Subcutaneous abdominal adipose tissue (tissue), 5 donors: ENCODE results near the gene ARMH3.

Experiments used
- H3K27ac ChIP-seq: one replicate; pipeline ENCODE4 v1.7.0; 2013; ENCODE audit warnings: low read depth, mild to moderate bottlenecking, inconsistent platforms, low read length, moderate library complexity
- H3K27me3 ChIP-seq, 5 donors: one replicate each; pipeline ENCODE4 v1.7.0; 2013; ENCODE audit warnings: low read length in 5 of 5, inconsistent platforms in 1 of 5; ENCODE audit not compliant: control insufficient read depth in 5 of 5, insufficient read depth in 4 of 5
- H3K36me3 ChIP-seq, 5 donors: one replicate each; pipeline ENCODE4 v1.7.0; 2013; ENCODE audit warnings: low read length in 5 of 5; ENCODE audit not compliant: control insufficient read depth in 5 of 5, insufficient read depth in 5 of 5
- H3K4me1 ChIP-seq, 5 donors: one replicate each; pipeline ENCODE4 v1.7.0; 2013; ENCODE audit warnings: low read length in 5 of 5, mild to moderate bottlenecking in 3 of 5, moderate library complexity in 1 of 5; ENCODE audit not compliant: control insufficient read depth in 5 of 5, insufficient read depth in 5 of 5
- H3K4me3 ChIP-seq, 5 donors: one replicate each; pipeline ENCODE4 v1.7.0; 2013; ENCODE audit warnings: low read length in 5 of 5, low read depth in 1 of 5
- H3K9ac ChIP-seq, 5 donors: one replicate each; pipeline ENCODE4 v1.7.0; 2013; ENCODE audit warnings: low read length in 5 of 5, mild to moderate bottlenecking in 4 of 5, moderate library complexity in 3 of 5
- H3K9me3 ChIP-seq, 5 donors: one replicate each; pipeline ENCODE4 v1.7.0; 2013; ENCODE audit warnings: low read length in 5 of 5; ENCODE audit not compliant: control insufficient read depth in 5 of 5
- donor health status: healthy.
- donor health status: healthy.
- donor health status: healthy.
- donor health status: healthy.
- donor health status: healthy.

Gene ARMH3

GRCh38 chr10:101851411-101852116 lies 204.4 kb downstream of the ARMH3 start:
- no peaks in the 10 kb centered on the region for H3K9me3 ChIP-seq
- no peak overlapping the region for H3K9ac ChIP-seq
- peak overlapping the region in 3 of 5 donors; percentile 29 to 49 (median 30) for H3K4me3 ChIP-seq
- H3K36me3 ChIP-seq = peaks cover 0 to 12% (median 4%) of the 10 kb centered on the region in 5 donors
- H3K27me3 ChIP-seq = no peaks in the 10 kb centered on the region
- peak overlapping the region; percentile 25 for H3K27ac ChIP-seq
- H3K4me1 ChIP-seq = peaks cover 8 to 89% (median 65%) of the 10 kb centered on the region in 5 donors

DNA sequence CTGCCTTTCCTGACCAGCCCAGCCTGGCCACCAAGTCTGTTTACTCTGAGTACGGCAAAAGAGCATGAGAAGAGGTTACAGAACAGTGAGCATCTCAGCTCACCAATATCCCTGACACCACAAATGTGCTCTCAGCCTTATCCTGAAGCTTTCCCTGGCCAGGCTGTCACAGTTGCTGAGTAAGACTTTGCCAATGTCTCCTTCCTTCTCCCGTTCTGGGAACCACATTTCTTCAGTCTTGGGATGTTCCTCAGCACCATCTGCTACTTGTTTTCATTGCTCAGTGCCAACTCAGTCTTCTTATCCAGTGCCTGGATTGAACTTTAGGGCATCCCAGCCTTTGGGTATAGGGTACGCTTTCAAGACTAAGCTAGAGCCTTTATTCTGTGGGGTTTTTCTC lies 205.2 kb downstream of the ARMH3 start:
- peaks cover 8 to 85% (median 68%) of the 10 kb centered on the region in 5 donors for H3K4me1 ChIP-seq
- no peaks in the 10 kb centered on the region for H3K27me3 ChIP-seq
- no peak overlapping the region for H3K27ac ChIP-seq
- H3K36me3 ChIP-seq = peaks cover 0 to 13% (median 6%) of the 10 kb centered on the region in 5 donors
- no peaks in the 10 kb centered on the region for H3K9me3 ChIP-seq
- H3K9ac ChIP-seq = no peak overlapping the region
- H3K4me3 ChIP-seq = no peak overlapping the region

- Histone ChIP-seq H3K27me3 (no peaks in the 10 kb centered on the region), H3K27ac (peak overlapping the region; percentile 42), H3K9me3 (no peaks in the 10 kb centered on the region), H3K9ac (peak overlapping the region in 3 of 5 donors; percentile 0 to 44 (median 16)), H3K4me1 (peaks cover 8 to 98% (median 85%) of the 10 kb centered on the region in 5 donors), H3K36me3 (peaks cover 0 to 15% (median 9%) of the 10 kb centered on the region in 5 donors), H3K4me3 (peak overlapping the region in 3 of 5 donors; percentile 6 to 39 (median 30))
These were observed 207.1 kb downstream of the ARMH3 start for GRCh38 chr10:101848894-101849351.

DNA sequence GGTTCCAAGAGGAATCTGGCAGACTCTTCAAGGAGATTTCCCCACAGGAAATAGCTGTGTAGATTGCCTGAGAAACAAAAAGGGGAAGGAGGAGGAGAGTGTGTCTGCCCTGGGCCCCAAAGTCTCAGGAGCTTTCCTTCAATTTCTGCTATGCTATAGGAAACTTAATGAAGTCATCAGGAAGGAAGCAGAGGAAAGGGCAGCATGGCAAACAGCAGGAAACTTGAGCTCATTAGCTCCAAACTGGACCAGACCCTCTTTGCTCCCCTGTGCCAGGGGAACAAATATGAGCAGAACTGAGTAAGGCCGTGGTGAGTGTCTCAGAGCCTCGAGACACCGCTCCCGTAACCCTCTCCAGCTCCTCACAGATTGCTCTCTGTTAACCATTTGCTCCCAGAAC lies 207.6 kb downstream of the ARMH3 start:
- Histone ChIP-seq H3K27ac (peak overlapping the region; percentile 42), H3K4me3 (peak overlapping the region in 3 of 5 donors; percentile 6 to 39 (median 30)), H3K9me3 (no peaks in the 10 kb centered on the region), H3K4me1 (peaks cover 8 to 94% (median 83%) of the 10 kb centered on the region in 5 donors), H3K36me3 (peaks cover 0 to 15% (median 9%) of the 10 kb centered on the region in 5 donors), H3K27me3 (no peaks in the 10 kb centered on the region), H3K9ac (peak overlapping the region in 3 of 5 donors; percentile 0 to 44 (median 16))

GRCh38 chr10:101845893-101846292 lies 210.1 kb downstream of the ARMH3 start:
- Histone ChIP-seq H3K4me3 (no peak overlapping the region), H3K9me3 (no peaks in the 10 kb centered on the region), H3K36me3 (peaks cover 0 to 14% (median 9%) of the 10 kb centered on the region in 5 donors), H3K27ac (no peak overlapping the region), H3K9ac (peak overlapping the region in 1 of 5 donors; percentile 15), H3K4me1 (peaks cover 8 to 84% (median 78%) of the 10 kb centered on the region in 5 donors), H3K27me3 (no peaks in the 10 kb centered on the region)

GRCh38 chr10:101843032-101844021 lies 212.6 kb downstream of the ARMH3 start, which contains the start of gene KCNIP2:
KCNIP2 (minus strand) TSS chr10:101843800; CDS start chr10:101843568, 232 bp downstream.
- H3K9ac ChIP-seq = peak within 1 kb of the TSS; percentile 3 to 81 (median 62)
- peak within 1 kb of the TSS; percentile 75 for H3K27ac ChIP-seq
- no peaks in the 10 kb centered on the region for H3K9me3 ChIP-seq
- peaks cover 0 to 14% (median 9%) of the 10 kb centered on the region in 5 donors for H3K36me3 ChIP-seq
- peaks cover 6 to 82% (median 80%) of the 10 kb centered on the region in 5 donors for H3K4me1 ChIP-seq
- peak within 1 kb of the TSS; percentile 52 to 96 (median 84) for H3K4me3 ChIP-seq
- H3K27me3 ChIP-seq = no peaks in the 10 kb centered on the region

GRCh38 chr10:101841826-101842225 lies 214.1 kb downstream of the ARMH3 start:
- H3K36me3 ChIP-seq = peaks cover 0 to 6% (median 4%) of the 10 kb centered on the region in 5 donors
- peak overlapping the region; percentile 52 to 96 (median 84) for H3K4me3 ChIP-seq
- H3K27ac ChIP-seq = peak overlapping the region; percentile 75
- no peaks in the 10 kb centered on the region for H3K9me3 ChIP-seq
- no peaks in the 10 kb centered on the region for H3K27me3 ChIP-seq
- peaks cover 4 to 77% (median 69%) of the 10 kb centered on the region in 5 donors for H3K4me1 ChIP-seq
- H3K9ac ChIP-seq = peak overlapping the region in 3 of 5 donors; percentile 68 to 81 (median 78)

DNA sequence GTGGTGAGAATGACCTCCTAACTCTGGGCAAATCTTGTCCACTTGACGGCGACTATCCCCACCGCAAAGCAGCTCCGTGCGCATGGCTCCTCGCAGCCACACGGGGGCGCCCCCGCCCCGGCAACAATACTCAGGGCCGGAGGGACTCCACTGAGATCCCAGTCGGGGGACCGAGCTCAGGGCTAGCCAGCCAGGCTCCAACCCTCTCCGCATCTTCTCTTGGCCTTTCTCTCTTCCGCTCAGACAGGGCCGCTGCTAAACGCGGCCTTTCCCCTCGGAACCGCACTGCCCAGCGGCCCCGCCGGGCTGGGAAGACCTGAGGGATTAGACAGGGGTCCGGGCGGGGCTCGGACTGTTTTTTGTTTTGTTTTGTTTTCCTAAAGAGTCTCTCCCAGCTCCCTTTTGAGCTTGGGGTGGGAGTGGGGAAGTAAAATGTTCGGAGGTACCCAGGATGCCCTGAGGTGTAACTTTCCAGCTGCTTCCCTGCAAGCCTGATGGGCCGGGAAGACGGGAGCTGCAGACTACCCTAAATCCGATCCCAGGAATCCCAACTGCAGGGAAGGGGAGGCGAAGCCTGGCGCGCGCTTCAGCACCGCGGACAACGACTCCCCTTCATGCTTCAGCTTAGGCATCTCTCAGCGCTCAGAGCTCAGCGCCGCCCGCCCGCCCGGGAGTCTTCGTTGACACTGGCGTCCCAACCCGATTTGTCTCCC lies 215.1 kb downstream of the ARMH3 start:
- H3K9ac ChIP-seq = peak overlapping the region in 2 of 5 donors; percentile 72 to 81
- peak overlapping the region; percentile 52 to 96 (median 84) for H3K4me3 ChIP-seq
- H3K27ac ChIP-seq = no peak overlapping the region
- peaks cover 0 to 5% (median 3%) of the 10 kb centered on the region in 5 donors for H3K36me3 ChIP-seq
- H3K9me3 ChIP-seq = no peaks in the 10 kb centered on the region
- no peaks in the 10 kb centered on the region for H3K27me3 ChIP-seq
- peaks cover 4 to 79% (median 70%) of the 10 kb centered on the region in 5 donors for H3K4me1 ChIP-seq

- Histone ChIP-seq H3K4me1 (peaks cover 4 to 79% (median 70%) of the 10 kb centered on the region in 5 donors), H3K36me3 (peaks cover 0 to 4% (median 0%) of the 10 kb centered on the region in 5 donors), H3K9me3 (no peaks in the 10 kb centered on the region), H3K27me3 (no peaks in the 10 kb centered on the region), H3K9ac (peak overlapping the region in 2 of 5 donors; percentile 69 to 72), H3K4me3 (peak overlapping the region; percentile 52 to 89 (median 84)), H3K27ac (no peak overlapping the region)
These were observed 215.8 kb downstream of the ARMH3 start for GRCh38 chr10:101840102-101840684.
